HepG2 (cell line): ENCODE data around the gene SMCO4. TPM values are rescaled to one million over a fixed set of nuclear protein-coding genes. Genes with fewer than 3 reads are reported as not detected.
A peak's percentile ranks its signal among the peaks of the same experiment; 100 is the strongest.

Source experiments
- ATAC-seq: fragments of 200-7000 bp; cut with Tn5 transposase; 3 replicates; pipeline ENCODE4 v1.9.1; 2020; ENCODE audit warnings: mild to moderate bottlenecking, moderate library complexity
- BruUV-seq: library from RNA; stranded (reverse); fragments of 400-500 nt; replicated peaks from 2 replicates; lab custom pipeline; 2021; lab: Mats Ljungman, UMichigan
- CTCF ChIA-PET: fragments of 300-600 bp; formaldehyde crosslinking; extraction: SDS; loops from one replicate; lab custom pipeline; 2021; ENCODE audit warnings: low total read pairs, inconsistent platforms, low intra/inter-chr PET ratio; lab: Yijun Ruan, JAX
- POLR2A ChIA-PET: fragments of 350-600 bp; sonication (Branson Sonifier 250); formaldehyde crosslinking; loops from one replicate; lab custom pipeline; 2020; ENCODE audit warnings: antibody characterized with exemption, inconsistent platforms; lab: Yijun Ruan, JAX
- DNase-seq: peaks from one replicate; pipeline ENCODE4 v3.0.0-alpha.2; 2015; ENCODE audit warnings: low spot score
- FAIRE-seq: peaks from 3 replicates; lab custom pipeline; 2011; peaks lifted over from hg19 to GRCh38; lab: Jason Lieb, UNC
- H2AFZ ChIP-seq: one replicate; pipeline ENCODE4 v1.6.1; 2011; ENCODE audit warnings: low read length, inconsistent platforms
- H3K27ac ChIP-seq: fragments of 300-600 bp; 3 replicates; pipeline ENCODE4 v1.8.0; 2011; ENCODE audit warnings: mixed run types, mild to moderate bottlenecking, mixed read lengths, low read length, inconsistent platforms; ENCODE audit not compliant: insufficient read depth; ENCODE audit errors: extremely low read length
- H3K27me3 ChIP-seq, 2 experiments: fragments of 200-600 bp in 1 of 2; 2 replicates in 1 of 2; 3 replicates in 1 of 2; pipeline versions ENCODE4 v1.6.0 to v1.8.0; 2011; ENCODE audit warnings: low read length in 2 of 2, mild to moderate bottlenecking in 2 of 2, moderate library complexity in 2 of 2, inconsistent platforms in 1 of 2; ENCODE audit not compliant: insufficient read depth in 2 of 2, control insufficient read depth in 1 of 2
- H3K36me3 ChIP-seq, 2 experiments: fragments of 200-600 bp in 1 of 2; replicated peaks in 1 of 2; 2 replicates in 1 of 2; 3 replicates in 1 of 2; pipeline versions ENCODE4 v1.5.1 to v1.8.0; 2011; ENCODE audit warnings: low read length in 2 of 2, inconsistent platforms in 1 of 2; ENCODE audit not compliant: insufficient read depth in 2 of 2, control insufficient read depth in 1 of 2
- H3K4me1 ChIP-seq: 2 replicates; pipeline ENCODE4 v1.5.1; 2012; ENCODE audit warnings: low read length, inconsistent platforms; ENCODE audit not compliant: insufficient read depth
- H3K4me2 ChIP-seq: 2 replicates; pipeline ENCODE4 v1.6.0; 2011; ENCODE audit warnings: low read depth, low read length, inconsistent platforms
- H3K4me3 ChIP-seq, 3 experiments: fragments of 200-600 bp in 1 of 3; sonication (generic), shearing (Covaris generic) in 1 of 3; replicated peaks in 1 of 3; 2 replicates each; pipeline ENCODE4 v1.5.1; 2011 to 2016; ENCODE audit warnings: low read length in 3 of 3, inconsistent platforms in 2 of 3, low read depth in 2 of 3, mild to moderate bottlenecking in 2 of 3, control low read depth in 1 of 3, mixed read lengths in 1 of 3; ENCODE audit not compliant: insufficient read depth in 1 of 3
- H3K79me2 ChIP-seq: one replicate; pipeline ENCODE4 v1.6.1; 2011; ENCODE audit warnings: low read length, inconsistent platforms; ENCODE audit not compliant: insufficient read depth
- H3K9ac ChIP-seq: 2 replicates; pipeline ENCODE4 v1.6.0; 2011; ENCODE audit warnings: mild to moderate bottlenecking, low read depth, low read length, inconsistent platforms; ENCODE audit not compliant: insufficient read depth
- H3K9me3 ChIP-seq: 2 replicates; pipeline ENCODE4 v1.5.1; 2012; ENCODE audit warnings: mild to moderate bottlenecking, low read length
- H4K20me1 ChIP-seq: 2 replicates; pipeline ENCODE4 v1.6.0; 2011; ENCODE audit warnings: inconsistent platforms, mild to moderate bottlenecking, low read length, moderate library complexity; ENCODE audit not compliant: insufficient read depth
- ELF1 ChIP-seq: sonication (generic); formaldehyde crosslinking; IDR thresholded peaks from 2 replicates; pipeline ENCODE4 v1.4.0; 2020; ENCODE audit warnings: missing genetic modification reagents
- IKZF4 ChIP-seq: sonication (generic); formaldehyde crosslinking; IDR thresholded peaks from 2 replicates; pipeline ENCODE4 v1.5.1; 2020; ENCODE audit warnings: borderline replicate concordance, mild to moderate bottlenecking, low read depth, missing genetic modification reagents; ENCODE audit errors: not compliant biosample characterization
- NR0B2 ChIP-seq: sonication (generic); formaldehyde crosslinking; IDR thresholded peaks from 2 replicates; pipeline ENCODE4 v1.4.0; 2020; ENCODE audit warnings: mild to moderate bottlenecking, missing genetic modification reagents
- TRIM22 ChIP-seq: fragments of 450-650 bp; IDR thresholded peaks from 2 replicates; pipeline ENCODE4 v1.6.1; 2017
- ZBTB25 ChIP-seq: IDR thresholded peaks from 2 replicates; pipeline ENCODE4 v1.6.1; 2018; ENCODE audit warnings: missing genetic modification reagents
- ZBTB33 ChIP-seq: sonication (generic); formaldehyde crosslinking; IDR thresholded peaks from 2 replicates; pipeline ENCODE4 v1.4.0; 2020; ENCODE audit warnings: missing genetic modification reagents
- ZNF629 ChIP-seq: sonication (generic); formaldehyde crosslinking; conservative IDR thresholded peaks from 2 replicates; pipeline ENCODE4 v1.5.0; 2020; ENCODE audit warnings: missing genetic modification reagents
- WGBS: methylation state at CpG from one replicate; pipeline ENCODE4 v1.1.6; 2017; ENCODE audit warnings: low lambda C conversion rate; 5-methylcytosine and 5-hydroxymethylcytosine counted together
- in situ Hi-C: cut with HindIII; loops from 2 replicates; pipeline ENCODE4 v1.10.0; 2017; ENCODE audit warnings: low pct_unique_long_range_greater_than_20kb; ENCODE audit not compliant: extremely low pct_ligation_motif_present
- intact Hi-C: fragments of 100-400 bp; cut with micrococcal nuclease; formaldehyde crosslinking; loops from one replicate; pipeline ENCODE4 v1.10.0; 2022; ENCODE audit not compliant: unreplicated experiment
- polyA plus RNA-seq, 8 experiments: library from polyadenylated mRNA; depleted of rRNA in 3 of 8; stranded (reverse) in 7 of 8; unstranded in 1 of 8; fragments of >200 nt; fragmentation: Illumina TruSeq in 4 of 8; extraction: Trizol in 4 of 8; gene quantifications; 2 replicates each; pipeline versions ENCODE4 v1.2.1 to v1.2.3, GENCODE V29; 2011 to 2016; ENCODE audit warnings: low read depth in 4 of 8, missing spikeins in 1 of 8, mixed read lengths in 1 of 8; ENCODE audit not compliant: insufficient read depth in 1 of 8
- total RNA-seq, 5 experiments: library from RNA; depleted of rRNA; stranded (reverse); fragments of >200 nt; fragmentation: Illumina TruSeq; extraction: Trizol; gene quantifications; 2 replicates each; pipeline ENCODE4 v1.2.3, GENCODE V29; 2016; ENCODE audit warnings: low read depth in 1 of 5

SMCO4 gene
- total and polyA plus RNA-seq, 2 of the 13 experiments (the other 11 are each of a cell fraction or from before 2014, with no cell fraction given): 10.6 to 28.5 TPM

GRCh38 chr11:93514712-93515111 is 28.5 kb downstream of the SMCO4 start:
- DNase-seq (no peak), FAIRE-seq (no peak), ATAC-seq (no peak)
- H3K79me2 ChIP-seq: peaks cover 10% of the 10 kb centered on the region
- ChIA-PET POLR2A (no interaction called here), CTCF (no interaction called here)
- in situ Hi-C loops: no loop called here
- H3K4me3 ChIP-seq: no peak overlapping the region
- H2AFZ ChIP-seq: no peak overlapping the region
- no peaks in the 10 kb centered on the region for H3K27me3 ChIP-seq
- intact Hi-C loops: no loop called here
- H3K9ac ChIP-seq: no peak overlapping the region
- no TSS peak for BruUV-seq
- no peak overlapping the region for H3K27ac ChIP-seq
- WGBS: 96% methylated on average over 4 of the region's 4 CpGs
- H3K4me2 ChIP-seq: no peak overlapping the region
- no peaks in the 10 kb centered on the region for H3K9me3 ChIP-seq
- TF ChIP-seq IKZF4 (CRISPR knock-in tag) (no peak), NR0B2 (CRISPR knock-in tag) (no peak), ZBTB33 (no peak), TRIM22 (no peak), ZNF629 (peak; percentile 55), ZBTB25 (CRISPR knock-in tag) (no peak), ELF1 (CRISPR knock-in tag) (no peak)
- H3K4me1 ChIP-seq: no peaks in the 10 kb centered on the region
- H4K20me1 ChIP-seq: no peaks in the 10 kb centered on the region
- H3K36me3 ChIP-seq: no peaks in the 10 kb centered on the region; a peak in 1 of 5 replicates
